HepG2 (cell line): ENCODE data around the gene HJURP. TPM values are rescaled to one million over a fixed set of nuclear protein-coding genes. Genes with fewer than 3 reads are reported as not detected.
"Not testable (repeated sequence)": the region's sequence is repeated elsewhere in the genome, so short reads cannot be mapped to it uniquely, and the experiment has no call there.

Experiments used
- ATAC-seq: fragments of 200-7000 bp; cut with Tn5 transposase; 3 replicates; pipeline ENCODE4 v1.9.1; 2020; ENCODE audit warnings: mild to moderate bottlenecking, moderate library complexity
- BruUV-seq: library from RNA; stranded (reverse); fragments of 400-500 nt; replicated peaks from 2 replicates; lab custom pipeline; 2021; lab: Mats Ljungman, UMichigan
- CTCF ChIA-PET: fragments of 300-600 bp; formaldehyde crosslinking; extraction: SDS; loops from one replicate; lab custom pipeline; 2021; ENCODE audit warnings: low total read pairs, inconsistent platforms, low intra/inter-chr PET ratio; lab: Yijun Ruan, JAX
- POLR2A ChIA-PET: fragments of 350-600 bp; sonication (Branson Sonifier 250); formaldehyde crosslinking; loops from one replicate; lab custom pipeline; 2020; ENCODE audit warnings: antibody characterized with exemption, inconsistent platforms; lab: Yijun Ruan, JAX
- DNase-seq: peaks from one replicate; pipeline ENCODE4 v3.0.0-alpha.2; 2015; ENCODE audit warnings: low spot score
- FAIRE-seq: peaks from 3 replicates; lab custom pipeline; 2011; peaks lifted over from hg19 to GRCh38; lab: Jason Lieb, UNC
- H2AFZ ChIP-seq: one replicate; pipeline ENCODE4 v1.6.1; 2011; ENCODE audit warnings: low read length, inconsistent platforms
- H3K27ac ChIP-seq: fragments of 300-600 bp; 3 replicates; pipeline ENCODE4 v1.8.0; 2011; ENCODE audit warnings: mixed run types, mild to moderate bottlenecking, mixed read lengths, low read length, inconsistent platforms; ENCODE audit not compliant: insufficient read depth; ENCODE audit errors: extremely low read length
- H3K27me3 ChIP-seq, 2 experiments: fragments of 200-600 bp in 1 of 2; 2 replicates in 1 of 2; 3 replicates in 1 of 2; pipeline versions ENCODE4 v1.6.0 to v1.8.0; 2011; ENCODE audit warnings: low read length in 2 of 2, mild to moderate bottlenecking in 2 of 2, moderate library complexity in 2 of 2, inconsistent platforms in 1 of 2; ENCODE audit not compliant: insufficient read depth in 2 of 2, control insufficient read depth in 1 of 2
- H3K36me3 ChIP-seq, 2 experiments: fragments of 200-600 bp in 1 of 2; replicated peaks in 1 of 2; 2 replicates in 1 of 2; 3 replicates in 1 of 2; pipeline versions ENCODE4 v1.5.1 to v1.8.0; 2011; ENCODE audit warnings: low read length in 2 of 2, inconsistent platforms in 1 of 2; ENCODE audit not compliant: insufficient read depth in 2 of 2, control insufficient read depth in 1 of 2
- H3K4me1 ChIP-seq: 2 replicates; pipeline ENCODE4 v1.5.1; 2012; ENCODE audit warnings: low read length, inconsistent platforms; ENCODE audit not compliant: insufficient read depth
- H3K4me2 ChIP-seq: 2 replicates; pipeline ENCODE4 v1.6.0; 2011; ENCODE audit warnings: low read depth, low read length, inconsistent platforms
- H3K4me3 ChIP-seq, 3 experiments: fragments of 200-600 bp in 1 of 3; sonication (generic), shearing (Covaris generic) in 1 of 3; replicated peaks in 1 of 3; 2 replicates each; pipeline ENCODE4 v1.5.1; 2011 to 2016; ENCODE audit warnings: low read length in 3 of 3, inconsistent platforms in 2 of 3, low read depth in 2 of 3, mild to moderate bottlenecking in 2 of 3, control low read depth in 1 of 3, mixed read lengths in 1 of 3; ENCODE audit not compliant: insufficient read depth in 1 of 3
- H3K79me2 ChIP-seq: one replicate; pipeline ENCODE4 v1.6.1; 2011; ENCODE audit warnings: low read length, inconsistent platforms; ENCODE audit not compliant: insufficient read depth
- H3K9ac ChIP-seq: 2 replicates; pipeline ENCODE4 v1.6.0; 2011; ENCODE audit warnings: mild to moderate bottlenecking, low read depth, low read length, inconsistent platforms; ENCODE audit not compliant: insufficient read depth
- H3K9me3 ChIP-seq: 2 replicates; pipeline ENCODE4 v1.5.1; 2012; ENCODE audit warnings: mild to moderate bottlenecking, low read length
- H4K20me1 ChIP-seq: 2 replicates; pipeline ENCODE4 v1.6.0; 2011; ENCODE audit warnings: inconsistent platforms, mild to moderate bottlenecking, low read length, moderate library complexity; ENCODE audit not compliant: insufficient read depth
- FOSL2 ChIP-seq: sonication (generic); formaldehyde crosslinking; IDR thresholded peaks from 2 replicates; pipeline ENCODE4 v1.4.0; 2020; ENCODE audit warnings: missing genetic modification reagents
- NFE2L2 ChIP-seq: fragments of 150-350 bp; IDR thresholded peaks from 2 replicates; pipeline ENCODE4 v1.6.1; 2014; ENCODE audit warnings: low read length
- ZKSCAN8 ChIP-seq: IDR thresholded peaks from 2 replicates; pipeline ENCODE4 v1.6.1; 2016; ENCODE audit warnings: borderline replicate concordance, missing genetic modification reagents, missing compliant biosample characterization
- ZNF644 ChIP-seq: IDR thresholded peaks from 2 replicates; pipeline ENCODE4 v1.6.1; 2016; ENCODE audit warnings: low read depth
- WGBS: methylation state at CpG from one replicate; pipeline ENCODE4 v1.1.6; 2017; ENCODE audit warnings: low lambda C conversion rate; 5-methylcytosine and 5-hydroxymethylcytosine counted together
- in situ Hi-C: cut with HindIII; loops from 2 replicates; pipeline ENCODE4 v1.10.0; 2017; ENCODE audit warnings: low pct_unique_long_range_greater_than_20kb; ENCODE audit not compliant: extremely low pct_ligation_motif_present
- intact Hi-C: fragments of 100-400 bp; cut with micrococcal nuclease; formaldehyde crosslinking; loops from one replicate; pipeline ENCODE4 v1.10.0; 2022; ENCODE audit not compliant: unreplicated experiment
- polyA plus RNA-seq, 8 experiments: library from polyadenylated mRNA; depleted of rRNA in 3 of 8; stranded (reverse) in 7 of 8; unstranded in 1 of 8; fragments of >200 nt; fragmentation: Illumina TruSeq in 4 of 8; extraction: Trizol in 4 of 8; gene quantifications; 2 replicates each; pipeline versions ENCODE4 v1.2.1 to v1.2.3, GENCODE V29; 2011 to 2016; ENCODE audit warnings: low read depth in 4 of 8, missing spikeins in 1 of 8, mixed read lengths in 1 of 8; ENCODE audit not compliant: insufficient read depth in 1 of 8
- total RNA-seq, 5 experiments: library from RNA; depleted of rRNA; stranded (reverse); fragments of >200 nt; fragmentation: Illumina TruSeq; extraction: Trizol; gene quantifications; 2 replicates each; pipeline ENCODE4 v1.2.3, GENCODE V29; 2016; ENCODE audit warnings: low read depth in 1 of 5

HJURP gene
- total and polyA plus RNA-seq, 2 of the 13 experiments (the other 11 are each of a cell fraction or from before 2014, with no cell fraction given) = 36.3 to 43.9 TPM

GRCh38 chr2:233896253-233896652, 41.9 kb upstream of the HJURP start:
- POLR2A ChIA-PET, H2AFZ ChIP-seq, H3K9ac ChIP-seq, H3K4me1 ChIP-seq, H3K4me2 ChIP-seq, BruUV-seq, CTCF ChIA-PET, H3K27ac ChIP-seq, H3K36me3 ChIP-seq, intact Hi-C loops, H3K79me2 ChIP-seq, in situ Hi-C loops, H4K20me1 ChIP-seq, DNase-seq, ATAC-seq, FAIRE-seq, H3K4me3 ChIP-seq, H3K9me3 ChIP-seq: not testable (repeated sequence)
- peaks cover 0 to 16% of the 10 kb centered on the region in 2 experiments; a peak in 2 of 5 replicates for H3K27me3 ChIP-seq
- 20% methylated on average over 2 of the region's 2 CpGs for WGBS

GRCh38 chr2:233892793-233893192, 38.5 kb upstream of the HJURP start:
- in situ Hi-C loops (no loop called here), intact Hi-C loops (no loop called here)
- Histone ChIP-seq H3K79me2 (no peaks in the 10 kb centered on the region), H3K9me3 (no peaks in the 10 kb centered on the region), H3K9ac (no peak overlapping the region), H3K4me1 (no peaks in the 10 kb centered on the region), H2AFZ (no peak overlapping the region), H3K4me2 (no peak overlapping the region), H4K20me1 (no peaks in the 10 kb centered on the region), H3K36me3 (no peaks in the 10 kb centered on the region), H3K27me3 (peaks cover 0 to 10% of the 10 kb centered on the region in 2 experiments; a peak in 1 of 5 replicates), H3K4me3 (no peak overlapping the region), H3K27ac (no peak overlapping the region)
- TF ChIP-seq ZKSCAN8 (no peak), NFE2L2 (0 out of 2 replicates have a peak, but pooled peaks have one; percentile 21), FOSL2 (CRISPR knock-in tag) (peak; percentile 92), ZNF644 (CRISPR knock-in tag) (peak; percentile 76)
- ChIA-PET CTCF (no interaction called here), POLR2A (no interaction called here)
- peak; percentile 59; the same call in 1 of the 3 replicates for ATAC-seq
- no TSS peak for BruUV-seq
- no peak for FAIRE-seq
- peak; percentile 20 for DNase-seq
- WGBS = 11% methylated on average over 2 of the region's 2 CpGs
